B cell (primary cell): ENCODE measurements around the gene METTL27. TPM values are rescaled to one million over a fixed set of nuclear protein-coding genes. Genes with fewer than 3 reads are reported as not detected.
"Not testable (repeated sequence)": the region's sequence is repeated elsewhere in the genome, so short reads cannot be mapped to it uniquely, and the experiment has no call there.

Experiments
- ATAC-seq: fragments of 200-7000 bp; cut with Tn5 transposase; one replicate; pipeline ENCODE4 v1.10.0; 2021; ENCODE audit warnings: low read depth, mild to moderate bottlenecking, moderate number of reproducible peaks, moderate library complexity
- CTCF ChIA-PET: fragments of 350-600 bp; sonication (Branson Sonifier 250); formaldehyde crosslinking; loops from one replicate; lab custom pipeline; 2021; ENCODE audit warnings: antibody characterized with exemption, inconsistent platforms; lab: Charles Lee
- POLR2A ChIA-PET: fragments of 350-600 bp; sonication (Branson Sonifier 250); formaldehyde crosslinking; loops from one replicate; lab custom pipeline; 2021; ENCODE audit warnings: antibody characterized with exemption; lab: Charles Lee
- DNase-seq: peaks from one replicate; pipeline ENCODE4 v3.0.0; 2013
- H2AFZ ChIP-seq: 2 replicates; pipeline ENCODE4 v1.6.1; 2012; ENCODE audit warnings: mild to moderate bottlenecking, low read depth, low read length; ENCODE audit not compliant: insufficient read depth, poor library complexity, severe bottlenecking
- H3K27ac ChIP-seq, 2 donors: 1 replicate in 1 of 2; 2 replicates in 1 of 2; pipeline ENCODE4 v1.5.1; 2012 to 2013; ENCODE audit warnings: low read length in 2 of 2, mild to moderate bottlenecking in 2 of 2, moderate library complexity in 1 of 2
- H3K27me3 ChIP-seq, 4 experiments: fragments of 200-600 bp in 1 of 4; sonication (generic) in 1 of 4; replicated peaks in 1 of 4; 1 replicate in 2 of 4; 2 replicates in 2 of 4; pipeline versions ENCODE4 v1.6.1 to v1.7.0; 2013 to 2016; ENCODE audit warnings: low read length in 3 of 4, mild to moderate bottlenecking in 2 of 4, mixed read lengths in 1 of 4, moderate library complexity in 1 of 4; ENCODE audit not compliant: insufficient read depth in 4 of 4, control insufficient read depth in 3 of 4; ENCODE audit errors: control extremely low read depth in 1 of 4
- H3K36me3 ChIP-seq, 2 experiments: replicated peaks in 1 of 2; 1 replicate in 1 of 2; 2 replicates in 1 of 2; pipeline versions ENCODE4 v1.6.1 to v1.7.1; 2013; ENCODE audit warnings: low read length in 1 of 2; ENCODE audit not compliant: insufficient read depth in 2 of 2, control insufficient read depth in 1 of 2; ENCODE audit errors: control extremely low read depth in 1 of 2, extremely low read depth in 1 of 2
- H3K4me1 ChIP-seq, 2 donors: fragments of 200-600 bp in 1 of 2; sonication (generic) in 1 of 2; 1 replicate in 1 of 2; 2 replicates in 1 of 2; pipeline versions ENCODE4 v1.5.1 to v1.6.1; 2013 to 2017; ENCODE audit warnings: low read length in 2 of 2; ENCODE audit not compliant: control insufficient read depth in 2 of 2, insufficient read depth in 2 of 2
- H3K4me2 ChIP-seq: replicated peaks from 2 replicates; pipeline ENCODE3; 2012; ENCODE audit warnings: mild to moderate bottlenecking, low read depth, low read length; ENCODE audit not compliant: poor library complexity, severe bottlenecking
- H3K4me3 ChIP-seq, 5 experiments: fragments of 200-600 bp in 1 of 5; sonication (generic) in 1 of 5; 1 replicate in 3 of 5; 2 replicates in 2 of 5; pipeline versions ENCODE4 v1.5.1 to v1.7.0; 2011 to 2016; ENCODE audit warnings: low read length in 4 of 5, mild to moderate bottlenecking in 4 of 5, low read depth in 2 of 5, control low read depth in 1 of 5, moderate library complexity in 1 of 5; ENCODE audit not compliant: insufficient read depth in 1 of 5; ENCODE audit errors: control extremely low read depth in 1 of 5, extremely low read depth in 1 of 5
- H3K79me2 ChIP-seq: fragments of 200-600 bp; sonication (generic); one replicate; pipeline ENCODE4 v1.6.0; 2016; ENCODE audit warnings: low read length; ENCODE audit not compliant: control insufficient read depth, insufficient read depth
- H3K9ac ChIP-seq: fragments of 200-600 bp; sonication (generic); 2 replicates; pipeline ENCODE4 v1.6.1; 2017; ENCODE audit warnings: mild to moderate bottlenecking, low read length, moderate library complexity
- H3K9me3 ChIP-seq, 3 donors: one replicate each; pipeline versions ENCODE4 v1.6.1 to v1.7.1; 2013; ENCODE audit warnings: low read length in 2 of 3; ENCODE audit not compliant: control insufficient read depth in 2 of 3, insufficient read depth in 1 of 3; ENCODE audit errors: control extremely low read depth in 1 of 3
- H4K20me1 ChIP-seq: 2 replicates; pipeline ENCODE4 v1.6.0; 2012; ENCODE audit warnings: mild to moderate bottlenecking, low read length; ENCODE audit not compliant: insufficient read depth, control insufficient read depth, poor library complexity, severe bottlenecking
- H3K27ac Mint-ChIP-seq: one replicate; pipeline ENCODE4 v1.8.0; 2021; ENCODE audit warnings: mixed read lengths
- H3K27me3 Mint-ChIP-seq: one replicate; pipeline ENCODE4 v1.8.0; 2021; ENCODE audit warnings: mixed read lengths
- H3K4me1 Mint-ChIP-seq: one replicate; pipeline ENCODE4 v1.8.0; 2021; ENCODE audit warnings: mixed read lengths
- H3K4me3 Mint-ChIP-seq: one replicate; pipeline ENCODE4 v1.8.0; 2021; ENCODE audit warnings: mixed read lengths
- H3K9me3 Mint-ChIP-seq: one replicate; pipeline ENCODE4 v1.8.0; 2022; ENCODE audit warnings: mixed read lengths; ENCODE audit not compliant: insufficient read depth
- WGBS: methylation state at CpG from one replicate; pipeline ENCODE4 v1.1.5; 2013; ENCODE audit warnings: missing lambda C conversion rate; ENCODE audit not compliant: insufficient coverage; 5-methylcytosine and 5-hydroxymethylcytosine counted together
- intact Hi-C: fragments of 100-400 bp; cut with micrococcal nuclease; formaldehyde crosslinking; loops from one replicate; pipeline ENCODE4 v1.10.0; 2022
- polyA plus RNA-seq: library from polyadenylated mRNA; depleted of rRNA; stranded (reverse); fragments of >200 nt; gene quantifications from 2 replicates; pipeline ENCODE4 v1.2.3, GENCODE V29; 2012
- total RNA-seq, 2 donors: library from RNA; stranded (reverse); fragments of 120-200 nt in 1 of 2; gene quantifications; 1 replicate in 1 of 2; 2 replicates in 1 of 2; pipeline versions ENCODE4 v1.2.3 to v1.2.4, GENCODE V29; 2013 to 2022

The METTL27 gene
- total and polyA plus RNA-seq, 2 donors (not counting 1 experiment from before 2014, with no cell fraction given) = 0.37 to 1.5 TPM

GRCh38 chr7:73797176-73797575, 45.1 kb downstream of the METTL27 start:
- ATAC-seq, CTCF ChIA-PET, H3K27ac Mint-ChIP-seq, H3K4me1 Mint-ChIP-seq, H3K79me2 ChIP-seq, H3K27me3 ChIP-seq, H3K36me3 ChIP-seq, H3K27me3 Mint-ChIP-seq, H3K4me3 ChIP-seq, H3K27ac ChIP-seq, intact Hi-C loops, H3K9me3 Mint-ChIP-seq, H3K9me3 ChIP-seq, DNase-seq, H4K20me1 ChIP-seq, POLR2A ChIA-PET, H3K9ac ChIP-seq, H2AFZ ChIP-seq, H3K4me2 ChIP-seq, H3K4me1 ChIP-seq, H3K4me3 Mint-ChIP-seq: not testable (repeated sequence)
- WGBS = no CpG with 5 or more reads among the region's 34 CpGs

- H3K4me3 ChIP-seq, H3K9ac ChIP-seq, POLR2A ChIA-PET, H3K27ac ChIP-seq, H3K4me3 Mint-ChIP-seq, H3K4me1 ChIP-seq, H3K27me3 Mint-ChIP-seq, H3K36me3 ChIP-seq, H3K9me3 Mint-ChIP-seq, ATAC-seq, H3K27ac Mint-ChIP-seq, H2AFZ ChIP-seq, H3K27me3 ChIP-seq, intact Hi-C loops, DNase-seq, CTCF ChIA-PET, H4K20me1 ChIP-seq, H3K9me3 ChIP-seq, H3K4me1 Mint-ChIP-seq, H3K79me2 ChIP-seq, H3K4me2 ChIP-seq: not testable (repeated sequence)
- 100% methylated on average over 1 of the region's 6 CpGs for WGBS
Measured at GRCh38 chr7:73796656-73797055, 45.7 kb downstream of the METTL27 start.

- H3K9ac ChIP-seq, H3K4me1 Mint-ChIP-seq, H3K27ac Mint-ChIP-seq, H3K36me3 ChIP-seq, DNase-seq, H3K9me3 ChIP-seq, H3K79me2 ChIP-seq, POLR2A ChIA-PET, H4K20me1 ChIP-seq, intact Hi-C loops, ATAC-seq, H3K9me3 Mint-ChIP-seq, H3K4me3 Mint-ChIP-seq, H3K27me3 ChIP-seq, CTCF ChIA-PET, H3K4me1 ChIP-seq, H3K4me2 ChIP-seq, H3K4me3 ChIP-seq, H2AFZ ChIP-seq, H3K27ac ChIP-seq, H3K27me3 Mint-ChIP-seq: not testable (repeated sequence)
Measured at GRCh38 chr7:73795188-73795587, 47.1 kb downstream of the METTL27 start.

- H3K9ac ChIP-seq, H3K27me3 Mint-ChIP-seq, H3K4me2 ChIP-seq, H2AFZ ChIP-seq, ATAC-seq, H3K4me3 Mint-ChIP-seq, H3K79me2 ChIP-seq, H3K36me3 ChIP-seq, H3K27me3 ChIP-seq, POLR2A ChIA-PET, H3K4me1 Mint-ChIP-seq, H3K27ac Mint-ChIP-seq, H4K20me1 ChIP-seq, intact Hi-C loops, CTCF ChIA-PET, H3K4me1 ChIP-seq, H3K9me3 Mint-ChIP-seq, DNase-seq, H3K4me3 ChIP-seq, H3K27ac ChIP-seq: not testable (repeated sequence)
- 91% methylated on average over 4 of the region's 7 CpGs for WGBS
- H3K9me3 ChIP-seq = peaks cover 2 to 23% (median 4%) of the 10 kb centered on the region in 3 donors
Measured at GRCh38 chr7:73791170-73791690, 51.1 kb downstream of the METTL27 start.
